Suprapubic skin (tissue), 4 donors: Measurements from ENCODE around the gene CRCP.

ENCODE experiments used
- CTCF ChIP-seq, 2 donors: fragments of 200-600 bp in 1 of 2; fragments of 450-650 bp in 1 of 2; sonication (generic) in 1 of 2; IDR thresholded peaks; one replicate each; pipeline ENCODE4 v1.5.1; 2016 to 2019; ENCODE audit warnings: antibody characterized with exemption in 2 of 2, mild to moderate bottlenecking in 1 of 2, moderate library complexity in 1 of 2
- EP300 ChIP-seq: sonication (generic); formaldehyde crosslinking; IDR thresholded peaks from one replicate; pipeline ENCODE4 v1.6.1; 2017; ENCODE audit warnings: antibody characterized with exemption
- POLR2A ChIP-seq, 2 donors: fragments of 450-650 bp; IDR thresholded peaks; one replicate each; pipeline ENCODE4 v1.6.1; 2017; ENCODE audit warnings: antibody characterized with exemption in 2 of 2, mild to moderate bottlenecking in 2 of 2, moderate library complexity in 2 of 2
- POLR2AphosphoS5 ChIP-seq, 3 donors: sonication (generic); formaldehyde crosslinking; IDR thresholded peaks; one replicate each; pipeline ENCODE4 v1.6.1; 2017; ENCODE audit warnings: antibody characterized with exemption in 3 of 3

GRCh38 chr7:66164356-66164755, 49.7 kb downstream of the CRCP start:
- no peak for TF ChIP-seq CTCF (IDR thresholded peaks at IDR 0.05)
- no peak for TF ChIP-seq EP300
- TF ChIP-seq POLR2AphosphoS5 (IDR thresholded peaks at IDR 0.05) = no peak
- no peak for TF ChIP-seq POLR2A (IDR thresholded peaks at IDR 0.05)
